ENCODE data around the gene GPRIN2.
"Not testable (repeated sequence)": the region's sequence is repeated elsewhere in the genome, so short reads cannot be mapped to it uniquely, and the experiment has no call there.

The GPRIN2 gene

GRCh38 chr10:46570655-46571054 is 14.2 kb upstream of the GPRIN2 start:
- not testable (repeated sequence) for H3K4me3 ChIP-seq (ENCODE audit: low read length)

GRCh38 chr10:46567151-46567550 is 10.7 kb upstream of the GPRIN2 start:
- H3K4me3 ChIP-seq (ENCODE audit: low read length) = not testable (repeated sequence)

GRCh38 chr10:46565591-46566332 is 9.3 kb upstream of the GPRIN2 start:
- not testable (repeated sequence) for H3K4me3 ChIP-seq (ENCODE audit: low read length)

DNA sequence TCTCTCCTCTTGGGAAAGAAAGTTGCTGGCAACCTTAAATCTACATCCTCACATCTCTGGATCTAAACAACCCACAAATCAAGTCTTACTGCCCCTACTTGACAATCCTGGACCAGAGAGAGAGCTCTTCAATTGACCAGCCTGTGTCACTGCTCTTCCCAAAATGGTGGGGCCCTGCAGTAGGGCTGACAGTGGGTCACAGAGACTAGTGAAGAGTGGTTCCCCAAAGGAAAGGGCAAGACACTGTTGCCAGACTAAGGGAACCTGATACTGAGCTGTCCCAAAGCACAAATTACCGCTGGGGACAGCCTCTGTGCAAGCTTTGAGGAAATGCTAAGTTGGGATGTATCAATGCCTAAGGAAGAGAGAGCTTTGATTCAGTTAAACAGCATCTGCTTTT is 4.5 kb upstream of the GPRIN2 start:
- no peak overlapping the region for H3K4me3 ChIP-seq (ENCODE audit: low read length)

DNA sequence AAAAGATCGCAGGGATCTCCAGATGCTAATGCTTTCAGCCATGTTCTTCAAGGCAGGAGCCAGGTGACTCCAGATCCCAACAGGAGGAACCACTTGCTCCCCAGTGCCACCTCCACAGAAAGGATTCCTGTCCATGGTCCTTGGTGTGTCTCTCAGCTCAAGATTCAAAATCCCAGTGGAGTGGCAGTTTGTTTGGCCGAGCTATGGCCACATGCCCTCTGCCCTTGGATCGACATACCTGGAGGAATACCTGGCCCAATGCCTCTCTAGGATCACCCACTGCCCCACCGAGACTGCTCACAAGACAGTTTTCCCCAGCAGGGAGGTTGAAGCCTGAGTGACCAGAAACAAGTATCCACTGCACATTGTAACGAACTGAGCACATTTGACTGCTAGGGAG is 3.9 kb upstream of the GPRIN2 start:
- TF ChIP-seq ZNF274 (IDR thresholded peaks at IDR 0.05; ENCODE audit: low read depth, low read length) = no peak
- no peak overlapping the region for H3K4me3 ChIP-seq (ENCODE audit: low read length)

More for the DNA sequence above, 4.5 kb upstream of the GPRIN2 start:
- no peak for TF ChIP-seq ZNF274 (IDR thresholded peaks at IDR 0.05; ENCODE audit: low read depth, low read length)

DNA sequence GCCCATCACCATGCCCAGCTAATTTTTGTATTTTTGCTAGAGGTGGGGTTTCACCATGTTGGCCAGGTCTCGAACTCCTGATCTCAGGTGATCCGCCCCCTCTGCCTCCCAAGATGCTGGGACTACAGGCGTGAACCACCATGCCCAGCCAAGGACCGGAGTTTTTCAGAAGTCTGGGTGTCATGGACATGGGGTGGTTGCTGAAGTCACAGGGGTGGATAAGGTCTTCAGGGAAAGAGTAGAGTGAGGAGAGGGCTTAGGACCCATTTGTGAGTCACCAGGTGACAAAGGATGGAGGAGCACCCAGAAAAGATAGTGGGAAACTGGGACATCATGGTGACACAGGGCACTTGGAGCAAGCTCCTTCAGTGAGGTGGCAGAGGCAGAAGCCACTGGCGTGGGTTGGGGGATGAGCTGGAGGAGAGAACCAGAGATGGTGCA is 2.8 kb upstream of the GPRIN2 start:
- no peak for TF ChIP-seq ZNF274 (IDR thresholded peaks at IDR 0.05; ENCODE audit: low read depth, low read length)
- H3K4me3 ChIP-seq (ENCODE audit: low read length) = no peak overlapping the region

DNA sequence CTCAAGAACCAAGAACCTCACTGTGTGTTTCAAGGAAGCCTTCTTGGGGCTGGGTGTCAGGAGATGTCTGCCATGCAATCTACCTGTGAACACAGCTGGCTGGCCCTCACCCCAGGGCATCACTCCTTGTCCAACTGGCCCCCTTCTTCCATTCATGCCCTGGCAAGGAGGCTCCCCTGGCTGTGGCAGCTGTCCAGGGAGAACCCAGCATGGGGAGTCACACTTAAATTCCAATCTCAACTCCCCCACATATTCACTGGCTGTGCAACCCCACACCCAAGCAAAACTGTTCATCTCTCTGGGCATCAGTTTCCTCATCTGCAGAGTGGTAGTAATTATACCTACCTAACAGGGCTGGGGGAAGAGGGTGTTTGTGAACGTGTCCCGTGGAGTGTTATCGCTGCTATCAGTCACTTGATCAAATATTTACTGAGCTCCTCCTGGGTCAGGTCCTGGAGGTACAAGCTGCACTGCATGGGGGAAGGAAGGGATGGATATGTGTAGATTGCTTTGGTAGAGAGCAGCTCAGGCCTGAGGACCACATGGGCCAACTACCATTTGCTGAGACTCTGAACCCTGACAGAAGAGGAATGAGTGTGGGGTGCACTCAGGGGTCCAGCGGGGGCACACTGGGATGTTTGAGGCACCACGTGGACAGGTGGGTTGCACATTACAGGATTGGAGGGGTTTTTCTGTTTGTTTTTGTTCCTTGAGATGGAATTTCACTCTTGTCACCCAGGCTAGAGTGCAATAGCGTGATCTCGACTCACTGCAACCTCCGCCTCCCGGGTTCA is 2.1 kb upstream of the GPRIN2 start:
- no peak for TF ChIP-seq ZNF274 (IDR thresholded peaks at IDR 0.05; ENCODE audit: low read depth, low read length)
- no peak overlapping the region for H3K4me3 ChIP-seq (ENCODE audit: low read length)

GRCh38 chr10:46558122-46558391 is 1.6 kb upstream of the GPRIN2 start:
- no peak overlapping the region for H3K4me3 ChIP-seq (ENCODE audit: low read length)
- TF ChIP-seq ZNF274 (IDR thresholded peaks at IDR 0.05; ENCODE audit: low read depth, low read length) = no peak

DNA sequence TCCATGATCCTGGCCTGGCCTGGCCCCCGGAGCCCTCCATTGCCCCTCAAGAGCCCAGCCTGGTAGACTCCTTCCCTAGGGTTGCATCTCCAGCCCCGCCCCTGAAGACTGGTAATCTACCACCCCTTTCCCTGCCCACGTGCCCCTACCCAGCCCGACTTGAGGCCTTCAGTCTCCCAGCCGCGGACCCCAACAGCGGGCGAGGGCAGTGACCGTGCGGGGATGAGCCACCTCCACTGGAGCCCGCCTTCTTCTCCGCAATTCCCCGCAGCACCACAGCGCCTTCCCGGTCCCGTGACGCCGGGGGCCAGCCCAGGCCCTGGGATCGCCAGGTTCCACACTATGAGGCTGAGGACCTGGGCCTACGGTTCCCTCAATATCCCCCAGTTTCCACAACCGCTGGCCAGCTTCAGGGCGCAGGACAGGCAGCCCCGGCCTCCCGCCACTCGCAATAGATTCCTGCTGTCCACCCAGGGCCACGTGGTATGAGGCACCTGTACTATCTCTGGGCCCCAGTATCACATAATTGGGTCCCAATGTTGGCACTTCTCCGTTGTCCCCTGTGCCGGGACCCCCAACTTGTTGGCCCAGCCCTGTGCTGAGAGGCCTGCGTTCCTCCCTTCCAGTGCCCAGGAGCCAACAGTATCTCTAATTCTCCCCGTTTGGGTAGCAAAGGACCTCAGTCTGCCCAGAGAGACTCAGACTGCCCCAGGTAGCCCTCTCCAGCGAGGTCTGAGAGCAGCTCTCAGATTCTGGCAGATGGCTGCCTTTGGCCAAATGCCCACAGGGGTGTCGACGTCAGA is 1.1 kb upstream of the GPRIN2 start:
- H3K4me3 ChIP-seq (ENCODE audit: low read length) = no peak overlapping the region
- TF ChIP-seq ZNF274 (IDR thresholded peaks at IDR 0.05; ENCODE audit: low read depth, low read length) = no peak

- no peak overlapping the region for H3K4me3 ChIP-seq (ENCODE audit: low read length)
- no peak for TF ChIP-seq ZNF274 (IDR thresholded peaks at IDR 0.05; ENCODE audit: low read depth, low read length)
Observed at GRCh38 chr10:46555713-46556514, 544 bp downstream of the GPRIN2 start.

DNA sequence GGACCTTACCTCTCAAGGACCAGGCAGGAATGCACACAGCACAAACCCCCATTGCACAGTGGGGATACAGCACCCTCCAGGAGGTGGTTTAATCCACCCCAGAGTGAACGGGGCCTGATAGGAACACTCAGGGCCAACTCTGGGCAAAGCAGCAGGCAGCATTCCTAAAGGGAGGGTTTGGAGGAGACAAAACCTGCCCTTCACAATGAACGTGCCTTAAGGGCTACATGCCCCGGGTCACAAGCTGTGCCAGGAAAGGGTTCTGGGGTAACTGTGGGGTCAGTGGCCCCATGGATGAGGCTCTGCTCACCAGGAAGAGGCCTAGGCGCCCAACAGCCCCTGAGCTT is 1.1 kb downstream of the GPRIN2 start:
- no peak overlapping the region for H3K4me3 ChIP-seq (ENCODE audit: low read length)
- no peak for TF ChIP-seq ZNF274 (IDR thresholded peaks at IDR 0.05; ENCODE audit: low read depth, low read length)

- TF ChIP-seq ZNF274 (IDR thresholded peaks at IDR 0.05; ENCODE audit: low read depth, low read length) = no peak
- no peak overlapping the region for H3K4me3 ChIP-seq (ENCODE audit: low read length)
Observed at GRCh38 chr10:46554166-46554781, 2.2 kb downstream of the GPRIN2 start.

- H3K4me3 ChIP-seq (ENCODE audit: low read length) = no peak overlapping the region
- TF ChIP-seq ZNF274 (IDR thresholded peaks at IDR 0.05; ENCODE audit: low read depth, low read length) = no peak
Observed at GRCh38 chr10:46553238-46554049, 3.0 kb downstream of the GPRIN2 start.
